Heart right ventricle (tissue), 16 donors: ENCODE measurements around the gene TEX54. TPM values are rescaled to one million over a fixed set of nuclear protein-coding genes. Genes with fewer than 3 reads are reported as not detected.

Experiments used
- ATAC-seq, 8 donors: fragments of 200-7000 bp; cut with Tn5 transposase; one replicate each; pipeline ENCODE4 v1.9.1; 2020; ENCODE audit warnings: mild to moderate bottlenecking in 8 of 8, moderate library complexity in 8 of 8, moderate number of reproducible peaks in 1 of 8
- DNase-seq, 2 donors: peaks; one replicate each; pipeline ENCODE4 v3.0.0-alpha.2; 2020
- H3K27ac ChIP-seq, 10 donors: fragments of 200-600 bp; sonication (generic) in 2 of 10; one replicate each; pipeline versions ENCODE4 v1.5.0 to v1.8.0; 2020 to 2022; ENCODE audit warnings: mild to moderate bottlenecking in 3 of 10
- H3K27me3 ChIP-seq, 7 donors: fragments of 200-600 bp; one replicate each; pipeline ENCODE4 v1.8.0; 2021 to 2022; ENCODE audit warnings: mild to moderate bottlenecking in 2 of 7
- H3K36me3 ChIP-seq, 9 donors: fragments of 200-600 bp; sonication (generic) in 1 of 9; one replicate each; pipeline versions ENCODE4 v1.5.0 to v1.8.0; 2020 to 2022; ENCODE audit warnings: mild to moderate bottlenecking in 2 of 9
- H3K4me1 ChIP-seq, 9 donors: fragments of 200-600 bp; sonication (generic) in 1 of 9; one replicate each; pipeline versions ENCODE4 v1.5.0 to v1.8.0; 2020 to 2022; ENCODE audit warnings: mild to moderate bottlenecking in 4 of 9
- H3K4me3 ChIP-seq, 10 donors: fragments of 200-600 bp; sonication (generic) in 2 of 10; one replicate each; pipeline versions ENCODE4 v1.5.0 to v1.8.0; 2020 to 2022; ENCODE audit warnings: mild to moderate bottlenecking in 7 of 10, moderate library complexity in 2 of 10
- H3K9me3 ChIP-seq, 11 donors: fragments of 200-600 bp in 10 of 11; sonication (generic) in 2 of 11; one replicate each; pipeline versions ENCODE4 v1.5.0 to v1.8.0; 2013 to 2022; ENCODE audit warnings: mild to moderate bottlenecking in 2 of 11, control low read depth in 1 of 11, moderate library complexity in 1 of 11
- CTCF ChIP-seq, 9 donors: fragments of 200-600 bp; sonication (generic) in 2 of 9; IDR thresholded peaks; one replicate each; pipeline versions ENCODE4 v1.5.0 to v1.8.0; 2021 to 2022; ENCODE audit warnings: antibody characterized with exemption in 9 of 9, mild to moderate bottlenecking in 5 of 9, moderate library complexity in 1 of 9
- WGBS, 2 donors: extraction: QIAGEN DNeasy Blood & Tissue Kit; methylation state at CpG; one replicate each; pipeline ENCODE4 v1.1.7; 2013; ENCODE audit warnings: inconsistent platforms in 1 of 2; 5-methylcytosine and 5-hydroxymethylcytosine counted together
- intact Hi-C, 10 donors: fragments of 100-400 bp; cut with DNase I; formaldehyde crosslinking; loops; one replicate each; pipeline versions ENCODE4 v1.11.1 to v1.14.2; 2022
- polyA plus RNA-seq, 2 donors: library from polyadenylated mRNA; stranded (reverse); fragments of 200-250 nt; gene quantifications; one replicate each; pipeline ENCODE4 v1.2.3, GENCODE V29; 2013
- total RNA-seq, 10 donors: library from RNA; stranded (reverse); fragmentation: NEBNext Ultra II Directional in 3 of 10; extraction: Animal tissue kit (Norgen Biotek cat#: 25700) in 3 of 10; gene quantifications; one replicate each; pipeline versions ENCODE4 v1.2.1 to v1.2.4, GENCODE V29; 2021 to 2023
- donor health status: Arrhythmogenic right ventricular cardiomyopathy.
- donor health status: ischemic (EF 13 %, LVEDD 7.1; RV severe dilation, severe dysfunction).
- donor health status: healthy with polysubstance abuse.
- donor health status: DM: no; HTN: yes; CAD: no.
- donor health status: DM: no; HTN: no; CAD: no.
- donor health status: ischemic (EF 25% LVEDD 6.9; RV normal size, moderate dysfunction).
- donor health status: ischemic (EF 25% LVEDD 5.7; RV mildly dilated, moderate dysfunction).
- donor health status: healthy.
- donor health status: DM: yes; HTN: yes; CAD: no.
- donor health status: Ischemic cardiomyopathy.
- donor health status: ischemic (EF 35%, LVEDD 5.7; RV mildly dilated, moderate dysfunction).
- donor health status: nonischemic (EF 11% LVEDD 7.7; RV severe dilation, severe dysfunction).
- donor health status: DM: yes; HTN: yes; CAD: no.
- donor health status: PGD.
- donor health status: ischemic (EF 29% LVEDD 5.4; RV normal size, mild dysfunction).
- donor health status: nonischemic (EF 23%, LVEDD 6.1; RV moderate dilation, normal function).

The TEX54 gene
- total and polyA plus RNA-seq, 12 donors = not detected

DNA sequence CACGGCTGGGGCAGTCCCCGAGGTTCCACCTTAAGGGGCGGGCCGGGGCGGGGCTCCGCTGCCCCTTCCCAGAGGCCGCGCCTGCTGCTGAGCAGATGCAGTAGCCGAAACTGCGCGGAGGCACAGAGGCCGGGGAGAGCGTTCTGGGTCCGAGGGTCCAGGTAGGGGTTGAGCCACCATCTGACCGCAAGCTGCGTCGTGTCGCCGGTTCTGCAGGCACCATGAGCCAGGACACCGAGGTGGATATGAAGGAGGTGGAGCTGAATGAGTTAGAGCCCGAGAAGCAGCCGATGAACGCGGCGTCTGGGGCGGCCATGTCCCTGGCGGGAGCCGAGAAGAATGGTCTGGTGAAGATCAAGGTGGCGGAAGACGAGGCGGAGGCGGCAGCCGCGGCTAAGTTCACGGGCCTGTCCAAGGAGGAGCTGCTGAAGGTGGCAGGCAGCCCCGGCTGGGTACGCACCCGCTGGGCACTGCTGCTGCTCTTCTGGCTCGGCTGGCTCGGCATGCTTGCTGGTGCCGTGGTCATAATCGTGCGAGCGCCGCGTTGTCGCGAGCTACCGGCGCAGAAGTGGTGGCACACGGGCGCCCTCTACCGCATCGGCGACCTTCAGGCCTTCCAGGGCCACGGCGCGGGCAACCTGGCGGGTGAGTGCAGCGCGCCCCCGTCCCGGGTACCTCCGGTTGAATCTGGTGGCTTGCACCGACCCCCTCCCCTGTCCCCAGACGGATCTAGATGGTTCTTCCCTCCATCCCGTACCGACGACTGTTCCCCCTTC lies 48.4 kb upstream of the TEX54 start, which contains the start of gene SLC3A2:
TSS of gene SLC3A2 (plus strand) at position 94 of the 776 bp plus-strand sequence. CDS start at position 222, 128 bp downstream.
- peak; percentile 21 to 93 (median 70) for TF ChIP-seq CTCF (IDR thresholded peaks at IDR 0.05)

GRCh38 chr11:62880231-62880802 lies 47.7 kb upstream of the TEX54 start:
- ATAC-seq (peak; percentile 17 to 52 (median 42)), DNase-seq (peak in 1 of 2 donors; percentile 46)
- WGBS, 2 donors = 1% methylated on average over 16 of the region's 16 CpGs
- Histone ChIP-seq H3K36me3 (peaks cover 3 to 33% (median 29%) of the 10 kb centered on the region in 9 donors), H3K4me1 (peaks cover 16 to 50% (median 40%) of the 10 kb centered on the region in 9 donors), H3K9me3 (no peaks in the 10 kb centered on the region), H3K27ac (peak overlapping the region; percentile 79 to 100 (median 98)), H3K4me3 (peak overlapping the region; percentile 46 to 100 (median 88)), H3K27me3 (no peaks in the 10 kb centered on the region)
- intact Hi-C loops = loop anchor here in 1 of 10 donors (2.0 kb wide), 1 partner anchor 38 kb away; no protein-coding TSS in a partner anchor
- no peak for TF ChIP-seq CTCF (IDR thresholded peaks at IDR 0.05)

More for the DNA sequence above, 48.4 kb upstream of the TEX54 start, which contains the start of gene SLC3A2:
- peaks cover 5 to 40% (median 36%) of the 10 kb centered on the region in 9 donors for H3K36me3 ChIP-seq
- no peaks in the 10 kb centered on the region for H3K9me3 ChIP-seq
- peak within 1 kb of the TSS; percentile 46 to 100 (median 88) for H3K4me3 ChIP-seq
- intact Hi-C loops = loop anchor here in 1 of 10 donors (2.0 kb wide), 1 partner anchor 38 kb away; no protein-coding TSS in a partner anchor
- peak; percentile 86 to 89 for DNase-seq
- H3K4me1 ChIP-seq = peaks cover 16 to 57% (median 41%) of the 10 kb centered on the region in 9 donors
- ATAC-seq = peak; percentile 90 to 95 (median 94)
- 0 to 1% methylated on average over 69 of the region's 69 CpGs for WGBS, 2 donors
- no peaks in the 10 kb centered on the region for H3K27me3 ChIP-seq
- H3K27ac ChIP-seq = peak within 1 kb of the TSS; percentile 79 to 100 (median 98)

GRCh38 chr11:62879235-62879978 lies 46.8 kb upstream of the TEX54 start:
- intact Hi-C loops = no loop called here
- ATAC-seq (no peak), DNase-seq (no peak)
- Histone ChIP-seq H3K4me3 (peak overlapping the region in 8 of 10 donors; percentile 46 to 100 (median 86)), H3K27ac (peak overlapping the region; percentile 79 to 100 (median 98)), H3K4me1 (peaks cover 16 to 47% (median 40%) of the 10 kb centered on the region in 9 donors), H3K9me3 (no peaks in the 10 kb centered on the region), H3K36me3 (peaks cover 0 to 24% (median 20%) of the 10 kb centered on the region in 9 donors), H3K27me3 (no peaks in the 10 kb centered on the region)
- WGBS, 2 donors = 49 to 55% methylated on average over 7 of the region's 7 CpGs
- no peak for TF ChIP-seq CTCF (IDR thresholded peaks at IDR 0.05)

DNA sequence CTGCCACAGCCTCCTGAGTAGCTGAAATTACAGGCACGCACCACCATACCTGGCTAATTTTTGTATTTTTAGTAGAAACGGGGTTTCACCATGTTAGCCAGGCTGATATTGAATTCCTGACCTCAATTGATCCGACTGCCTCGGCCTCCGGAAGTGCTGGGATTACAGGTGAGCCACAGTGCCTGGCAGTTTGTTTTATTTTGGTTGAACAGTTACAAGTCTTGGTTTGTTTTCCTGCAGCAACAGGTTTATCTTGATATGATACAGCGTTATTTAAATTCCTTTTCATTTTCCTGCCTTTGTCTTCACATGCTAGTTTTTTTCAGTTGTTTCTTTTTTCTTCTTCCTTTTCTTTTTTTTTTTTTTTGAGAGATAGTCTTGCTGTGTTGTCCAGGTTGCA lies 44.1 kb upstream of the TEX54 start:
- H3K4me1 ChIP-seq = peaks cover 10 to 20% (median 15%) of the 10 kb centered on the region in 9 donors
- ATAC-seq (no peak), DNase-seq (no peak)
- H3K4me3 ChIP-seq = no peak overlapping the region
- no peaks in the 10 kb centered on the region for H3K36me3 ChIP-seq
- intact Hi-C loops = no loop called here
- TF ChIP-seq CTCF (IDR thresholded peaks at IDR 0.05) = no peak
- H3K9me3 ChIP-seq = no peaks in the 10 kb centered on the region
- H3K27me3 ChIP-seq = no peaks in the 10 kb centered on the region
- no peak overlapping the region for H3K27ac ChIP-seq
- WGBS, 2 donors = 86 to 93% methylated on average over 6 of the region's 6 CpGs
